ENCODE results near the gene INTS11.

The INTS11 gene

GRCh38 chr1:1343811-1344421, 19.5 kb upstream of the INTS11 start:
- DNase-seq, result no peak

GRCh38 chr1:1342584-1343115, 18.2 kb upstream of the INTS11 start:
- DNase-seq, result no peak

- DNase-seq, result no peak
Observed at GRCh38 chr1:1342061-1342562, 17.7 kb upstream of the INTS11 start.

- DNase-seq, result no peak
Observed at GRCh38 chr1:1341549-1342021, 17.1 kb upstream of the INTS11 start.

GRCh38 chr1:1340791-1341548, 16.5 kb upstream of the INTS11 start:
- DNase-seq, result no peak

- no peak for DNase-seq
Observed at GRCh38 chr1:1340185-1340584, 15.7 kb upstream of the INTS11 start.

GRCh38 chr1:1338278-1338677, 13.8 kb upstream of the INTS11 start:
- no peak for DNase-seq

- peak; percentile 50 to 58 for DNase-seq
Observed at GRCh38 chr1:1337793-1338147, 13.3 kb upstream of the INTS11 start.

GRCh38 chr1:1336931-1337792, 12.7 kb upstream of the INTS11 start:
- no peak for DNase-seq

- DNase-seq, result no peak
Observed at GRCh38 chr1:1336446-1336845, 12.0 kb upstream of the INTS11 start.

GRCh38 chr1:1335792-1336248, 11.4 kb upstream of the INTS11 start:
- no peak for DNase-seq

GRCh38 chr1:1335283-1335682, 10.8 kb upstream of the INTS11 start:
- no peak for DNase-seq

- DNase-seq, result no peak
Observed at GRCh38 chr1:1334835-1335234, 10.4 kb upstream of the INTS11 start.

GRCh38 chr1:1333551-1334241, 9.2 kb upstream of the INTS11 start:
- no peak for DNase-seq

- no peak for DNase-seq
Observed at GRCh38 chr1:1332774-1333480, 8.5 kb upstream of the INTS11 start.

GRCh38 chr1:1332031-1332755, 7.7 kb upstream of the INTS11 start:
- DNase-seq, result no peak

- DNase-seq, result no peak
Observed at GRCh38 chr1:1331068-1331965, 6.9 kb upstream of the INTS11 start, which contains the start of gene TAS1R3. Gene TAS1R3, plus strand, starts transcription at chr1:1331280. Its CDS starts 66 bp downstream, at chr1:1331346.

GRCh38 chr1:1330366-1331067, 6.1 kb upstream of the INTS11 start:
- DNase-seq, result no peak

Data from stimulated activated CD4-positive, alpha-beta T cell treated with anti-CD3 and anti-CD28 coated beads, Interleukin-2, amount 100 ng/mL, for 24 hours (primary cell).